ENCODE measurements around the gene LGI2.

Gene LGI2

GRCh38 chr4:25051534-25051933 lies 20.8 kb upstream of the LGI2 start:
- no peak for TF ChIP-seq CTCF (IDR thresholded peaks at IDR 0.05; ENCODE audit: low read depth, low read length)
- H3K4me3 ChIP-seq (replicated peaks in 1 of 2; ENCODE audit: low read depth in 2 of 2, low read length in 2 of 2): no peak overlapping the region
- peak in 1 of 2 donors; percentile 4 for DNase-seq (ENCODE audit: low read depth in 2 of 2)

- H3K4me3 ChIP-seq (replicated peaks in 1 of 2; ENCODE audit: low read depth in 2 of 2, low read length in 2 of 2): no peak overlapping the region
- no peak for DNase-seq (ENCODE audit: low read depth in 2 of 2)
- TF ChIP-seq CTCF (IDR thresholded peaks at IDR 0.05; ENCODE audit: low read depth, low read length): no peak
Measured at GRCh38 chr4:25050370-25051078, 19.8 kb upstream of the LGI2 start.

GRCh38 chr4:25043548-25043947 lies 12.8 kb upstream of the LGI2 start:
- TF ChIP-seq CTCF (IDR thresholded peaks at IDR 0.05; ENCODE audit: low read depth, low read length): no peak
- H3K4me3 ChIP-seq (replicated peaks in 1 of 2; ENCODE audit: low read depth in 2 of 2, low read length in 2 of 2): no peak overlapping the region
- DNase-seq (ENCODE audit: low read depth in 2 of 2): no peak

GRCh38 chr4:25033526-25033925 lies 2.8 kb upstream of the LGI2 start:
- no peak for TF ChIP-seq CTCF (IDR thresholded peaks at IDR 0.05; ENCODE audit: low read depth, low read length)
- H3K4me3 ChIP-seq (replicated peaks in 1 of 2; ENCODE audit: low read depth in 2 of 2, low read length in 2 of 2): no peak overlapping the region
- DNase-seq (ENCODE audit: low read depth in 2 of 2): no peak

GRCh38 chr4:25032126-25032525 lies 1.4 kb upstream of the LGI2 start:
- peak; percentile 21 to 23 for DNase-seq (ENCODE audit: low read depth in 2 of 2)
- H3K4me3 ChIP-seq (replicated peaks in 1 of 2; ENCODE audit: low read depth in 2 of 2, low read length in 2 of 2): no peak overlapping the region
- TF ChIP-seq CTCF (IDR thresholded peaks at IDR 0.05; ENCODE audit: low read depth, low read length): no peak

GRCh38 chr4:25031077-25031621 lies 403 bp upstream of the LGI2 start:
- peak; percentile 18 to 30 for DNase-seq (ENCODE audit: low read depth in 2 of 2)
- H3K4me3 ChIP-seq (replicated peaks in 1 of 2; ENCODE audit: low read depth in 2 of 2, low read length in 2 of 2): peak overlapping the region; percentile 10 to 26
- no peak for TF ChIP-seq CTCF (IDR thresholded peaks at IDR 0.05; ENCODE audit: low read depth, low read length)

Data from cardiac fibroblast (primary cell).